AG09319 (cell line): ENCODE data around the gene PA2G4.
A peak's percentile ranks its signal among the peaks of the same experiment; 100 is the strongest.
"Not testable (repeated sequence)": the region's sequence is repeated elsewhere in the genome, so short reads cannot be mapped to it uniquely, and the experiment has no call there.

Source experiments
- DNase-seq: peaks from one replicate; pipeline ENCODE4 v3.0.0-alpha.2; 2010; ENCODE audit warnings: low read depth; ENCODE audit errors: extremely low read depth
- TF ChIP-seq, protein P1 (sequence below): IDR thresholded peaks from 2 replicates; pipeline ENCODE4 v1.5.1; 2011; ENCODE audit warnings: low read depth, mild to moderate bottlenecking, inconsistent platforms, low read length, moderate library complexity

The PA2G4 gene

GRCh38 chr12:56155256-56155845 is 51.0 kb downstream of the PA2G4 start:
- TF ChIP-seq, protein P1, sequence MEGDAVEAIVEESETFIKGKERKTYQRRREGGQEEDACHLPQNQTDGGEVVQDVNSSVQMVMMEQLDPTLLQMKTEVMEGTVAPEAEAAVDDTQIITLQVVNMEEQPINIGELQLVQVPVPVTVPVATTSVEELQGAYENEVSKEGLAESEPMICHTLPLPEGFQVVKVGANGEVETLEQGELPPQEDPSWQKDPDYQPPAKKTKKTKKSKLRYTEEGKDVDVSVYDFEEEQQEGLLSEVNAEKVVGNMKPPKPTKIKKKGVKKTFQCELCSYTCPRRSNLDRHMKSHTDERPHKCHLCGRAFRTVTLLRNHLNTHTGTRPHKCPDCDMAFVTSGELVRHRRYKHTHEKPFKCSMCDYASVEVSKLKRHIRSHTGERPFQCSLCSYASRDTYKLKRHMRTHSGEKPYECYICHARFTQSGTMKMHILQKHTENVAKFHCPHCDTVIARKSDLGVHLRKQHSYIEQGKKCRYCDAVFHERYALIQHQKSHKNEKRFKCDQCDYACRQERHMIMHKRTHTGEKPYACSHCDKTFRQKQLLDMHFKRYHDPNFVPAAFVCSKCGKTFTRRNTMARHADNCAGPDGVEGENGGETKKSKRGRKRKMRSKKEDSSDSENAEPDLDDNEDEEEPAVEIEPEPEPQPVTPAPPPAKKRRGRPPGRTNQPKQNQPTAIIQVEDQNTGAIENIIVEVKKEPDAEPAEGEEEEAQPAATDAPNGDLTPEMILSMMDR: no peak
- DNase-seq: no peak

DNA sequence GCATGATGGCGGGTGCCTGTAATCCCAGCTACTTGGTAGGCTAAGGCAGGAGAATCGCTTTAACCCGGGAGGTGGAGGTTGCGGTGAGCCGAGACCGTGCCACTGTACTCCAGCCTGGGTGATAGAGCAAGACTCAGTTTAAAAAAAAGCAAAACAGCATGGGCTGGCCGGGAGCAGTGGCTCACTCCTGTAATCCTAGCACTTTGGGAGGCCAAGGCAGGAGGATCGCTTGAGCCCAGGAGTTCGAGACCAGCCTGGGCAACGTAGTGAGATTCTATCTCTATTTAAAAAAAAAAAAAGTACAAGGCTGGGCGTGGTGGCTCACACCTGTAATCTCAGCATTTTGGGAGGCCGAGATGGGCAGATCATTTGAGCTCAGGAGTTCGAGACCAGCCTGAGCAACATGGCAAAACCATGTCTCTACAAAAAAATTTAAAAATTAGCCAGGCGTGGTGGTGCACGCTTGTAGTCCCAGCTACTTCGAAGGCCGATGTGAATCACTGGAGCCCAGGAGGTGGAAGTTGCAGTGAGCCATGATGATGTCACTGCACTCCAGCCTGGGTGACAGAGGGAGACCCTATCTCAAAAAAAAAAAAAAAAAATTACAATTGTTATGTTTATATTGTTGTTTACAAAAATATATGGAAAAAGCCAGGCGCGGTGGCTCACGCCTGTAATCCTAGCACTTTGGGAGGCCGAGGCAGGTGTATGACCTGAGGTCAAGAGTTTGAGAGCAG is 52.3 kb downstream of the PA2G4 start:
- not testable (repeated sequence) for DNase-seq

GRCh38 chr12:56157201-56158028 is 53.1 kb downstream of the PA2G4 start:
- peak; percentile 62 for DNase-seq
- TF ChIP-seq, protein P1: peak; percentile 64

GRCh38 chr12:56158029-56158925 is 53.9 kb downstream of the PA2G4 start, which contains the start of gene MYL6:
Gene MYL6, plus strand, starts transcription at chr12:56158359. Its CDS starts 43 bp downstream, at chr12:56158402.
- TF ChIP-seq, protein P1: no peak
- DNase-seq: peak; percentile 97

GRCh38 chr12:56158926-56159461 is 54.6 kb downstream of the PA2G4 start:
- TF ChIP-seq, protein P1: no peak
- DNase-seq: peak; percentile 76

DNA sequence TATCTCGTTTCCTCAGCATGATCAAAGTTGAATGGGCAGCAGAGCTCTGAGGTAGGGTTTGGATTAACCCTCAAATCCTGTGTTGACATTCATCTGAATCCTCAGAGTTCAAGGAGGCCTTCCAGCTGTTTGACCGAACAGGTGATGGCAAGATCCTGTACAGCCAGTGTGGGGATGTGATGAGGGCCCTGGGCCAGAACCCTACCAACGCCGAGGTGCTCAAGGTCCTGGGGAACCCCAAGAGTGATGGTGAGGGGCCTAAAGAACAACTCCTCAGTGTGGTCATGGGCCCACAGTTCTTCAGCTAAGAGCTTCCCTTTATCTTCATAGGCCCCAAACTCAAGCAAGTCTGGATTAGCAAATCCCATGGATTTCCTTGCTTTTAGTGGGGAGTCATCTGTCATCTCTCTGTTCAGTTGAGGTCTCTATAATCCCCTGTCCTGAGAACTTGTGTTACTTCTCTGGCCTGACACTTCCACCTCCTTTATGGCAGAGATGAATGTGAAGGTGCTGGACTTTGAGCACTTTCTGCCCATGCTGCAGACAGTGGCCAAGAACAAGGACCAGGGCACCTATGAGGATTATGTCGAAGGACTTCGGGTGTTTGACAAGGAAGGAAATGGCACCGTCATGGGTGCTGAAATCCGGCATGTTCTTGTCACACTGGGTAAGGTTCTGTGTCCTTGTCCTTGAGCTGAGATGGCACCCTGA is 55.3 kb downstream of the PA2G4 start:
- TF ChIP-seq, protein P1: no peak
- DNase-seq: no peak
